ENCODE data around the gene INPP5A. TPM values are rescaled to one million over a fixed set of nuclear protein-coding genes. Genes with fewer than 3 reads are reported as not detected.

Gene INPP5A
- total and polyA plus RNA-seq, 10 of the 15 experiments (the other 5 are each of a cell fraction or from before 2014, with no cell fraction given) = 0.52 to 15.0 (median 6.3) TPM

DNA sequence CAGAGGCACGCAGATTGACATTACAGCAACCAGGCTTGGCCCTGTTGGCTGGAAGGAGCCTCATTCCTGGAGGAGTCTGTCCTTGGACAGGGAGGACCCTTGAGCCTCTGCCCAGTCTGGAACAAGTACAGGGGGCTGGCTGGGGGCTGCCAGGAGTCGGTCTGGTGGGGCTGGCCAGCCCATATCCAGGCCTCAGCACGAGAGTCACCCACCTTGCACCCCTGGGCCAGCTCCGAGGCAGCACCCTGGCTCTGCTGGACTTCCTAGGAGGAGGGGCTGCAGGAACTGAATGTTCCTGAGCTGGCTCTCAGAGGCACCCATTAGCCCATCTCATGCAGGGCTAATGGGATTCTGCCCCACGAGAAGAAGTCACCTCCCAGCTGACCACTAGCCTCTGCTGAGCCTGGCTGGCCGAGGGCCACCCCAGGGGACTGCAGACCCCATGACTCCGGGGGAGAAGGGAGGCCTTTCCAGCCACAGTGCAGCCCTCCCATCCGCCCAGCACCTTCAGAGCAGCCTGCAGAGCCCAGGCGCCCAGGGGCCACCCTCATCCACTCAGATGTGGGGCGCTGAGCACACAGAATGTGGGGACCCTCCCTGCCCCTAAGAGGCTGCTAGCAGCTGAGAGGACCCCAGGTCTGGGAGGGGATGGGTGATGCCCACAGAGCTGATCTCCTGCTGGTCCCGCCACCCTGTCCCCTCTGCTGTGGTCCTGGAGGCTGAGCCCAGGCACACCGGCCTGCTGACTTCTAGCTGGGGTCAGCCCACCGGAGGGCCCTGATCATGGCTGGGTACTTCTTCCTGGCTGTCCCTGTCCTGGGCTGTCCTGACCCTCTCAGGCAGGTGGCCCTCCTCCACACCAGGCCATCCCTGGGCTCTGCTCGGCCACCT, 14.8 kb upstream of the INPP5A start:
- H3K4me1 ChIP-seq (ENCODE audit: control insufficient read depth, insufficient read depth, low read length) = no peaks in the 10 kb centered on the region
- WGBS (ENCODE audit: insufficient coverage, insufficient replicate concordance, low lambda C conversion rate, missing lambda C conversion rate) = 21% methylated on average over 13 of the region's 14 CpGs
- H3K9me3 ChIP-seq (replicated peaks; ENCODE audit: control insufficient read depth, insufficient read depth, low read length) = no peaks in the 10 kb centered on the region
- no peak for FAIRE-seq
- ChIA-PET RAD21 (ENCODE audit: unreplicated experiment) (no interaction called here), POLR2A (no interaction called here), SMC1A (ENCODE audit: uncharacterized antibody, unreplicated experiment) (interaction anchor here (1.5 kb wide), 1 partner anchor 9 kb away, joined by 5 read pairs; no protein-coding TSS in a partner anchor), CTCF (interaction anchor here (1.0 kb wide), 1 partner anchor 11 kb away, joined by 5 read pairs; no protein-coding TSS in a partner anchor)
- intact Hi-C loops (cut with micrococcal nuclease; ENCODE audit: unreplicated experiment) = no loop called here
- no peaks in the 10 kb centered on the region for H3K36me3 ChIP-seq (ENCODE audit: control insufficient read depth in 2 of 2, insufficient read depth in 2 of 2, low read length in 1 of 2)
- no peak for TF ChIP-seq IRF4 (IDR thresholded peaks at IDR 0.05; ENCODE audit: low read depth, low read length)
- TF ChIP-seq ZNF24 (IDR thresholded peaks at IDR 0.05) = no peak
- TF ChIP-seq BHLHE40 (IDR thresholded peaks at IDR 0.05; ENCODE audit: borderline replicate concordance in 1 of 2, low read depth in 2 of 2, low read length in 1 of 2) = no peak
- TF ChIP-seq ZBTB11 (CRISPR knock-in tag; IDR thresholded peaks at IDR 0.05) = no peak
- TF ChIP-seq CREM (IDR thresholded peaks at IDR 0.05; ENCODE audit: low read depth) = no peak
- no peak for TF ChIP-seq RCOR1 (conservative IDR thresholded peaks at IDR 0.05; ENCODE audit: low read depth, low read length)
- TF ChIP-seq CBX5 (IDR thresholded peaks at IDR 0.05; ENCODE audit: low read depth) = no peak
- TF ChIP-seq, protein P1, sequence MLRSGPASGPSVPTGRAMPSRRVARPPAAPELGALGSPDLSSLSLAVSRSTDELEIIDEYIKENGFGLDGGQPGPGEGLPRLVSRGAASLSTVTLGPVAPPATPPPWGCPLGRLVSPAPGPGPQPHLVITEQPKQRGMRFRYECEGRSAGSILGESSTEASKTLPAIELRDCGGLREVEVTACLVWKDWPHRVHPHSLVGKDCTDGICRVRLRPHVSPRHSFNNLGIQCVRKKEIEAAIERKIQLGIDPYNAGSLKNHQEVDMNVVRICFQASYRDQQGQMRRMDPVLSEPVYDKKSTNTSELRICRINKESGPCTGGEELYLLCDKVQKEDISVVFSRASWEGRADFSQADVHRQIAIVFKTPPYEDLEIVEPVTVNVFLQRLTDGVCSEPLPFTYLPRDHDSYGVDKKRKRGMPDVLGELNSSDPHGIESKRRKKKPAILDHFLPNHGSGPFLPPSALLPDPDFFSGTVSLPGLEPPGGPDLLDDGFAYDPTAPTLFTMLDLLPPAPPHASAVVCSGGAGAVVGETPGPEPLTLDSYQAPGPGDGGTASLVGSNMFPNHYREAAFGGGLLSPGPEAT (IDR thresholded peaks at IDR 0.05; ENCODE audit: low read depth) = no peak
- no peak for TF ChIP-seq RELA (IDR thresholded peaks at IDR 0.05; ENCODE audit: borderline replicate concordance, partially characterized antibody)
- TF ChIP-seq SMAD5 (IDR thresholded peaks at IDR 0.05; ENCODE audit: low read depth) = no peak
- no peak for TF ChIP-seq RBBP5 (conservative IDR thresholded peaks at IDR 0.05)
- no peak for TF ChIP-seq IKZF2 (IDR thresholded peaks at IDR 0.05)
- H3K9ac ChIP-seq (ENCODE audit: control insufficient read depth, insufficient read depth, low read length) = no peak overlapping the region
- H3K4me2 ChIP-seq (ENCODE audit: control insufficient read depth, insufficient read depth) = no peak overlapping the region
- peaks cover 0 to 2% of the 10 kb centered on the region in 2 experiments; a peak in 2 of 4 replicates for H3K27me3 ChIP-seq (replicated peaks in 1 of 2; ENCODE audit: control insufficient read depth in 2 of 2, insufficient read depth in 2 of 2, low read length in 1 of 2)
- no TSS peak for BruUV-seq (replicated peaks)
- H2AFZ ChIP-seq (ENCODE audit: control insufficient read depth, low read depth, low read length) = no peak overlapping the region
- H3K4me3 ChIP-seq = no peak overlapping the region
- H4K20me1 ChIP-seq (ENCODE audit: control insufficient read depth, insufficient read depth) = no peaks in the 10 kb centered on the region
- in situ Hi-C loops (cut with MboI) = no loop called here
- DNase-seq (ENCODE audit: low read depth, low spot score) = no peak
- no peak overlapping the region for H3K27ac ChIP-seq (ENCODE audit: control insufficient read depth, insufficient read depth)
- no peaks in the 10 kb centered on the region for H3K79me2 ChIP-seq (ENCODE audit: control insufficient read depth, insufficient read depth, low read length)
- no peak for ATAC-seq

Measured in GM12878 (cell line).